CD4-positive, alpha-beta T cell treated with Interleukin-10 for 1 hour (primary cell): ENCODE data around the gene AWAT1.
A peak's percentile ranks its signal among the peaks of the same experiment; 100 is the strongest.
"Not testable (repeated sequence)": the region's sequence is repeated elsewhere in the genome, so short reads cannot be mapped to it uniquely, and the experiment has no call there.

ENCODE experiments used
- DNase-seq: peaks from one replicate; pipeline ENCODE4 v3.0.0-alpha.2; 2020

Gene AWAT1

GRCh38 chrX:70262952-70263567 is 28.6 kb downstream of the AWAT1 start:
- peak; percentile 4 for DNase-seq

GRCh38 chrX:70264784-70265183 is 30.3 kb downstream of the AWAT1 start:
- DNase-seq = no peak

- no peak for DNase-seq
Measured at GRCh38 chrX:70268034-70268433, 33.6 kb downstream of the AWAT1 start, which contains the start of gene ARR3. ARR3 (plus strand) TSS chrX:70268334; CDS start chrX:70269386, 1,052 bp downstream.

- DNase-seq = not testable (repeated sequence)
Measured at GRCh38 chrX:70274029-70274428, 39.6 kb downstream of the AWAT1 start.

- no peak for DNase-seq
Measured at GRCh38 chrX:70279081-70279480, 44.6 kb downstream of the AWAT1 start.

GRCh38 chrX:70280573-70280972 is 46.1 kb downstream of the AWAT1 start:
- no peak for DNase-seq

GRCh38 chrX:70281951-70282350 is 47.5 kb downstream of the AWAT1 start, which contains the start of gene RAB41:
RAB41 (plus strand) TSS chrX:70282172; CDS start chrX:70282218, 46 bp downstream.
- DNase-seq = no peak

- DNase-seq = no peak
Measured at GRCh38 chrX:70289168-70289792, 54.8 kb downstream of the AWAT1 start.
